Measurements from ENCODE around the gene WDTC1.
A peak's percentile ranks its signal among the peaks of the same experiment; 100 is the strongest.
"Not testable (repeated sequence)": the region's sequence is repeated elsewhere in the genome, so short reads cannot be mapped to it uniquely, and the experiment has no call there.

The WDTC1 gene

GRCh38 chr1:27233667-27234048 lies 774 bp upstream of the WDTC1 start:
- Histone ChIP-seq H3K36me3 (ENCODE audit: insufficient read depth, insufficient read length, low read length) (no peaks in the 10 kb centered on the region), H3K4me1 (ENCODE audit: insufficient read depth, insufficient read length) (peaks cover 2% of the 10 kb centered on the region), H3K4me3 (ENCODE audit: insufficient read length, low read depth) (peak overlapping the region; percentile 45), H3K9me3 (ENCODE audit: insufficient read depth, low read length) (no peaks in the 10 kb centered on the region), H3K27me3 (ENCODE audit: insufficient read depth, insufficient read length) (peaks cover 7% of the 10 kb centered on the region), H3K9ac (ENCODE audit: insufficient read length, low read depth) (peak overlapping the region; percentile 62)
- no peak for TF ChIP-seq SUZ12 (IDR thresholded peaks at IDR 0.05; ENCODE audit: extremely low read depth, insufficient read depth, insufficient read length)
- no peak for TF ChIP-seq YY1 (IDR thresholded peaks at IDR 0.05; ENCODE audit: insufficient read depth, insufficient read length)
- no peak for TF ChIP-seq ZNF274 (IDR thresholded peaks at IDR 0.05; ENCODE audit: low read depth, low read length)
- no peak for DNase-seq (ENCODE audit: low read depth, low spot score)

- Histone ChIP-seq H3K9me3 (ENCODE audit: insufficient read depth, low read length) (no peaks in the 10 kb centered on the region), H3K4me1 (ENCODE audit: insufficient read depth, insufficient read length) (peaks cover 2% of the 10 kb centered on the region), H3K36me3 (ENCODE audit: insufficient read depth, insufficient read length, low read length) (no peaks in the 10 kb centered on the region), H3K4me3 (ENCODE audit: insufficient read length, low read depth) (peak overlapping the region; percentile 67), H3K27me3 (ENCODE audit: insufficient read depth, insufficient read length) (peaks cover 7% of the 10 kb centered on the region), H3K9ac (ENCODE audit: insufficient read length, low read depth) (no peak overlapping the region)
- no peak for TF ChIP-seq YY1 (IDR thresholded peaks at IDR 0.05; ENCODE audit: insufficient read depth, insufficient read length)
- TF ChIP-seq SUZ12 (IDR thresholded peaks at IDR 0.05; ENCODE audit: extremely low read depth, insufficient read depth, insufficient read length) = no peak
- TF ChIP-seq ZNF274 (IDR thresholded peaks at IDR 0.05; ENCODE audit: low read depth, low read length) = no peak
- no peak for DNase-seq (ENCODE audit: low read depth, low spot score)
Measured at GRCh38 chr1:27235827-27236226, 1.4 kb downstream of the WDTC1 start.

- H3K4me3 ChIP-seq (ENCODE audit: insufficient read length, low read depth) = no peak overlapping the region
- DNase-seq (ENCODE audit: low read depth, low spot score) = no peak
- peaks cover 2% of the 10 kb centered on the region for H3K4me1 ChIP-seq (ENCODE audit: insufficient read depth, insufficient read length)
- no peaks in the 10 kb centered on the region for H3K9me3 ChIP-seq (ENCODE audit: insufficient read depth, low read length)
- no peaks in the 10 kb centered on the region for H3K36me3 ChIP-seq (ENCODE audit: insufficient read depth, insufficient read length, low read length)
- H3K27me3 ChIP-seq (ENCODE audit: insufficient read depth, insufficient read length) = peaks cover 7% of the 10 kb centered on the region
- no peak overlapping the region for H3K9ac ChIP-seq (ENCODE audit: insufficient read length, low read depth)
- TF ChIP-seq SUZ12 (IDR thresholded peaks at IDR 0.05; ENCODE audit: extremely low read depth, insufficient read depth, insufficient read length) (no peak), ZNF274 (IDR thresholded peaks at IDR 0.05; ENCODE audit: low read depth, low read length) (no peak), YY1 (IDR thresholded peaks at IDR 0.05; ENCODE audit: insufficient read depth, insufficient read length) (no peak)
Measured at GRCh38 chr1:27237112-27237511, 2.7 kb downstream of the WDTC1 start.

- no peak overlapping the region for H3K9ac ChIP-seq (ENCODE audit: insufficient read length, low read depth)
- H3K36me3 ChIP-seq (ENCODE audit: insufficient read depth, insufficient read length, low read length) = no peaks in the 10 kb centered on the region
- peaks cover 2% of the 10 kb centered on the region for H3K4me1 ChIP-seq (ENCODE audit: insufficient read depth, insufficient read length)
- TF ChIP-seq SUZ12 (IDR thresholded peaks at IDR 0.05; ENCODE audit: extremely low read depth, insufficient read depth, insufficient read length) = no peak
- TF ChIP-seq ZNF274 (IDR thresholded peaks at IDR 0.05; ENCODE audit: low read depth, low read length) = no peak
- no peak for TF ChIP-seq YY1 (IDR thresholded peaks at IDR 0.05; ENCODE audit: insufficient read depth, insufficient read length)
- H3K27me3 ChIP-seq (ENCODE audit: insufficient read depth, insufficient read length) = peaks cover 7% of the 10 kb centered on the region
- no peaks in the 10 kb centered on the region for H3K9me3 ChIP-seq (ENCODE audit: insufficient read depth, low read length)
- no peak overlapping the region for H3K4me3 ChIP-seq (ENCODE audit: insufficient read length, low read depth)
- DNase-seq (ENCODE audit: low read depth, low spot score) = no peak
Measured at GRCh38 chr1:27238032-27238431, 3.6 kb downstream of the WDTC1 start.

- Histone ChIP-seq H3K27me3 (ENCODE audit: insufficient read depth, insufficient read length) (no peaks in the 10 kb centered on the region), H3K9me3 (ENCODE audit: insufficient read depth, low read length) (no peaks in the 10 kb centered on the region), H3K9ac (ENCODE audit: insufficient read length, low read depth) (no peak overlapping the region), H3K36me3 (ENCODE audit: insufficient read depth, insufficient read length, low read length) (no peaks in the 10 kb centered on the region), H3K4me3 (ENCODE audit: insufficient read length, low read depth) (no peak overlapping the region), H3K4me1 (ENCODE audit: insufficient read depth, insufficient read length) (no peaks in the 10 kb centered on the region)
- TF ChIP-seq SUZ12 (IDR thresholded peaks at IDR 0.05; ENCODE audit: extremely low read depth, insufficient read depth, insufficient read length) = no peak
- DNase-seq (ENCODE audit: low read depth, low spot score) = no peak
Measured at GRCh38 chr1:27241677-27242076, 7.2 kb downstream of the WDTC1 start.

GRCh38 chr1:27243665-27244064 lies 9.2 kb downstream of the WDTC1 start:
- not testable (repeated sequence) for DNase-seq (ENCODE audit: low read depth, low spot score); H3K4me3 ChIP-seq (ENCODE audit: insufficient read length, low read depth); H3K9ac ChIP-seq (ENCODE audit: insufficient read length, low read depth); H3K27me3 ChIP-seq (ENCODE audit: insufficient read depth, insufficient read length); H3K36me3 ChIP-seq (ENCODE audit: insufficient read depth, insufficient read length, low read length); H3K4me1 ChIP-seq (ENCODE audit: insufficient read depth, insufficient read length); H3K9me3 ChIP-seq (ENCODE audit: insufficient read depth, low read length)

- Histone ChIP-seq H3K9me3 (ENCODE audit: insufficient read depth, low read length) (no peaks in the 10 kb centered on the region), H3K4me3 (ENCODE audit: insufficient read length, low read depth) (no peak overlapping the region), H3K27me3 (ENCODE audit: insufficient read depth, insufficient read length) (no peaks in the 10 kb centered on the region), H3K9ac (ENCODE audit: insufficient read length, low read depth) (no peak overlapping the region), H3K4me1 (ENCODE audit: insufficient read depth, insufficient read length) (no peaks in the 10 kb centered on the region), H3K36me3 (ENCODE audit: insufficient read depth, insufficient read length, low read length) (no peaks in the 10 kb centered on the region)
- TF ChIP-seq YY1 (IDR thresholded peaks at IDR 0.05; ENCODE audit: insufficient read depth, insufficient read length) = no peak
- TF ChIP-seq SUZ12 (IDR thresholded peaks at IDR 0.05; ENCODE audit: extremely low read depth, insufficient read depth, insufficient read length) = no peak
- no peak for TF ChIP-seq ZNF274 (IDR thresholded peaks at IDR 0.05; ENCODE audit: low read depth, low read length)
- DNase-seq (ENCODE audit: low read depth, low spot score) = no peak
Measured at GRCh38 chr1:27246194-27246593, 11.8 kb downstream of the WDTC1 start.

- H3K27me3 ChIP-seq (ENCODE audit: insufficient read depth, insufficient read length) = no peaks in the 10 kb centered on the region
- TF ChIP-seq SUZ12 (IDR thresholded peaks at IDR 0.05; ENCODE audit: extremely low read depth, insufficient read depth, insufficient read length) (no peak), ZNF274 (IDR thresholded peaks at IDR 0.05; ENCODE audit: low read depth, low read length) (no peak), YY1 (IDR thresholded peaks at IDR 0.05; ENCODE audit: insufficient read depth, insufficient read length) (no peak)
- no peaks in the 10 kb centered on the region for H3K4me1 ChIP-seq (ENCODE audit: insufficient read depth, insufficient read length)
- no peaks in the 10 kb centered on the region for H3K36me3 ChIP-seq (ENCODE audit: insufficient read depth, insufficient read length, low read length)
- no peak for DNase-seq (ENCODE audit: low read depth, low spot score)
- H3K9me3 ChIP-seq (ENCODE audit: insufficient read depth, low read length) = no peaks in the 10 kb centered on the region
- H3K4me3 ChIP-seq (ENCODE audit: insufficient read length, low read depth) = no peak overlapping the region
- no peak overlapping the region for H3K9ac ChIP-seq (ENCODE audit: insufficient read length, low read depth)
Measured at GRCh38 chr1:27253596-27253995, 19.2 kb downstream of the WDTC1 start.

Measured in NT2/D1 (cell line).